Astrocyte (in vitro differentiated cells and primary cell): ENCODE measurements around the gene CD151. TPM values are rescaled to one million over a fixed set of nuclear protein-coding genes. Genes with fewer than 3 reads are reported as not detected.

Source experiments
- DNase-seq: peaks from one replicate; pipeline ENCODE4 v3.0.0-alpha.2; 2010; ENCODE audit warnings: low read depth
- FAIRE-seq: peaks from 2 replicates; lab custom pipeline; 2011; peaks lifted over from hg19 to GRCh38; lab: Jason Lieb, UNC
- H2AFZ ChIP-seq: 2 replicates; pipeline ENCODE4 v1.6.0; 2012; ENCODE audit warnings: low read depth, low read length, inconsistent platforms
- H3K27ac ChIP-seq: 2 replicates; pipeline ENCODE4 v1.5.1; 2011; ENCODE audit warnings: low read depth, low read length, inconsistent platforms
- H3K27me3 ChIP-seq: 2 replicates; pipeline ENCODE4 v1.6.0; 2011; ENCODE audit warnings: low read length, inconsistent platforms; ENCODE audit not compliant: insufficient read depth
- H3K36me3 ChIP-seq: 2 replicates; pipeline ENCODE4 v1.5.1; 2011; ENCODE audit warnings: low read length, inconsistent platforms; ENCODE audit not compliant: insufficient read depth
- H3K4me1 ChIP-seq: 2 replicates; pipeline ENCODE4 v1.5.1; 2011; ENCODE audit warnings: low read length, inconsistent platforms; ENCODE audit not compliant: insufficient read depth
- H3K4me2 ChIP-seq: 2 replicates; pipeline ENCODE4 v1.6.0; 2012; ENCODE audit warnings: low read length, inconsistent platforms
- H3K4me3 ChIP-seq: 2 replicates; pipeline ENCODE4 v1.5.1; 2011; ENCODE audit warnings: low read depth, mild to moderate bottlenecking, low read length, inconsistent platforms; ENCODE audit not compliant: insufficient read depth
- H3K79me2 ChIP-seq: 2 replicates; pipeline ENCODE4 v1.6.0; 2012; ENCODE audit warnings: mild to moderate bottlenecking, low read length, inconsistent platforms; ENCODE audit not compliant: insufficient read depth
- H3K9ac ChIP-seq: 2 replicates; pipeline ENCODE4 v1.6.0; 2012; ENCODE audit warnings: mild to moderate bottlenecking, low read length, inconsistent platforms
- H3K9me3 ChIP-seq: 2 replicates; pipeline ENCODE4 v1.5.1; 2012; ENCODE audit warnings: low read depth, mild to moderate bottlenecking, low read length, inconsistent platforms; ENCODE audit not compliant: insufficient read depth
- H4K20me1 ChIP-seq: 2 replicates; pipeline ENCODE4 v1.6.0; 2012; ENCODE audit warnings: low read length, inconsistent platforms; ENCODE audit not compliant: insufficient read depth
- H3K27ac Mint-ChIP-seq: one replicate; pipeline ENCODE4 v1.8.0; 2021; ENCODE audit warnings: mild to moderate bottlenecking, mixed read lengths; ENCODE audit not compliant: unreplicated experiment
- H3K27me3 Mint-ChIP-seq: one replicate; pipeline ENCODE4 v1.8.0; 2021; ENCODE audit warnings: low read depth, mixed read lengths; ENCODE audit not compliant: unreplicated experiment
- H3K36me3 Mint-ChIP-seq: one replicate; pipeline ENCODE4 v1.8.0; 2021; ENCODE audit warnings: low read depth, mixed read lengths; ENCODE audit not compliant: unreplicated experiment
- H3K4me1 Mint-ChIP-seq: one replicate; pipeline ENCODE4 v1.8.0; 2021; ENCODE audit warnings: low read depth, mixed read lengths; ENCODE audit not compliant: unreplicated experiment
- H3K4me3 Mint-ChIP-seq: one replicate; pipeline ENCODE4 v1.8.0; 2021; ENCODE audit warnings: mild to moderate bottlenecking, moderate library complexity, mixed read lengths; ENCODE audit not compliant: unreplicated experiment
- H3K9me3 Mint-ChIP-seq: one replicate; pipeline ENCODE4 v1.8.0; 2021; ENCODE audit warnings: mild to moderate bottlenecking, mixed read lengths; ENCODE audit not compliant: unreplicated experiment
- EZH2 ChIP-seq: IDR thresholded peaks from 2 replicates; pipeline ENCODE4 v1.6.1; 2012; ENCODE audit warnings: mild to moderate bottlenecking, low read length, inconsistent platforms; ENCODE audit not compliant: insufficient read depth
- total RNA-seq: library from RNA; stranded (reverse); gene quantifications from 2 replicates; pipeline ENCODE4 v1.2.1, GENCODE V29; 2021
- TF ChIP-seq, protein P1 (sequence below): IDR thresholded peaks from 2 replicates; pipeline ENCODE4 v1.5.1; 2011; ENCODE audit warnings: low read depth, mild to moderate bottlenecking, inconsistent platforms, low read length, moderate library complexity; ENCODE audit not compliant: insufficient read depth

Gene CD151
- total RNA-seq, 1 donor from 2014 or later = 421 TPM

DNA sequence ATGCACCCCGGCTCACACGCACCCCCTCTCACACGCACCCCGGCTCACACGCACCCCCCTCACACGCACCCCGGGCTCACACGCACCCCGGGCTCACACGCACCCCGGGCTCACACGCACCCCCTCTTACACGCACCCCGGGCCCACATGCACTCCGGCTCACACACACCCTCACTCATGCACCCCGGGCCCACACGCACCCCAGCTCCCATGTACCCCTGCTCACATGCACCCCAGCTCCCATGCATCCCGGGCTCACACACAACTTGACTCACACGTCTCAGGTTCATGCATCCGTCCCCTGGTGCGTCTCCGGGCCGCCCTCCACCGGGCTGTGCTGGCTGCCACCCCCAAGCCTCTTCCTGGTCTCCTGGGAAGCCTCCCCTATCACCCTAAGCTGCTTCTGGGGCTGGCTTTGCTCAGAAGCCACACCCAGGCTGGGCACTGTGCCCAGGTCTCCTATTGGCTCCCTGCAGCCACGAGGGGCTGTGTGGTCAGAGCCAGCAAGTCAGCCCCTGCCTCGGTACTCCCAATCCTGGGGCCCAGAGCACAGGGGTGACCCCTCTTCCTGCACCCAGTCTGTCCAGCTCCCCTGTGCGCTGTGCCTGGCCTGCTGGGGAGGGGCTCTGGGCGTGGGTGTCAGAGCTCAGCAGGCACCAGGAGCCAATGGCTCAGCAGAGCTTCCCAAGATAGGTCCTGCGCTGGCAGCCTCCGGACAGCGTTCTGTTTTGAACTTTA is 26.8 kb downstream of the CD151 start:
- Mint-ChIP-seq H3K36me3 (no peaks in the 10 kb centered on the region), H3K4me1 (peaks cover 3% of the 10 kb centered on the region), H3K27ac (no peak overlapping the region), H3K9me3 (no peaks in the 10 kb centered on the region), H3K4me3 (no peak overlapping the region), H3K27me3 (no peaks in the 10 kb centered on the region)
- H3K9ac ChIP-seq = no peak overlapping the region
- DNase-seq (peak; percentile 62), FAIRE-seq (no peak)
- TF ChIP-seq, protein P1, sequence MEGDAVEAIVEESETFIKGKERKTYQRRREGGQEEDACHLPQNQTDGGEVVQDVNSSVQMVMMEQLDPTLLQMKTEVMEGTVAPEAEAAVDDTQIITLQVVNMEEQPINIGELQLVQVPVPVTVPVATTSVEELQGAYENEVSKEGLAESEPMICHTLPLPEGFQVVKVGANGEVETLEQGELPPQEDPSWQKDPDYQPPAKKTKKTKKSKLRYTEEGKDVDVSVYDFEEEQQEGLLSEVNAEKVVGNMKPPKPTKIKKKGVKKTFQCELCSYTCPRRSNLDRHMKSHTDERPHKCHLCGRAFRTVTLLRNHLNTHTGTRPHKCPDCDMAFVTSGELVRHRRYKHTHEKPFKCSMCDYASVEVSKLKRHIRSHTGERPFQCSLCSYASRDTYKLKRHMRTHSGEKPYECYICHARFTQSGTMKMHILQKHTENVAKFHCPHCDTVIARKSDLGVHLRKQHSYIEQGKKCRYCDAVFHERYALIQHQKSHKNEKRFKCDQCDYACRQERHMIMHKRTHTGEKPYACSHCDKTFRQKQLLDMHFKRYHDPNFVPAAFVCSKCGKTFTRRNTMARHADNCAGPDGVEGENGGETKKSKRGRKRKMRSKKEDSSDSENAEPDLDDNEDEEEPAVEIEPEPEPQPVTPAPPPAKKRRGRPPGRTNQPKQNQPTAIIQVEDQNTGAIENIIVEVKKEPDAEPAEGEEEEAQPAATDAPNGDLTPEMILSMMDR = no peak
- no peak for TF ChIP-seq EZH2
- H3K9me3 ChIP-seq = no peaks in the 10 kb centered on the region
- H3K27ac ChIP-seq = no peak overlapping the region
- H3K79me2 ChIP-seq = no peaks in the 10 kb centered on the region
- H2AFZ ChIP-seq = no peak overlapping the region
- H3K4me2 ChIP-seq = peak overlapping the region; percentile 64
- peaks cover 57% of the 10 kb centered on the region for H4K20me1 ChIP-seq
- no peaks in the 10 kb centered on the region for H3K36me3 ChIP-seq
- H3K4me3 ChIP-seq = no peak overlapping the region
- H3K4me1 ChIP-seq = peaks cover 17% of the 10 kb centered on the region
- H3K27me3 ChIP-seq = no peaks in the 10 kb centered on the region

DNA sequence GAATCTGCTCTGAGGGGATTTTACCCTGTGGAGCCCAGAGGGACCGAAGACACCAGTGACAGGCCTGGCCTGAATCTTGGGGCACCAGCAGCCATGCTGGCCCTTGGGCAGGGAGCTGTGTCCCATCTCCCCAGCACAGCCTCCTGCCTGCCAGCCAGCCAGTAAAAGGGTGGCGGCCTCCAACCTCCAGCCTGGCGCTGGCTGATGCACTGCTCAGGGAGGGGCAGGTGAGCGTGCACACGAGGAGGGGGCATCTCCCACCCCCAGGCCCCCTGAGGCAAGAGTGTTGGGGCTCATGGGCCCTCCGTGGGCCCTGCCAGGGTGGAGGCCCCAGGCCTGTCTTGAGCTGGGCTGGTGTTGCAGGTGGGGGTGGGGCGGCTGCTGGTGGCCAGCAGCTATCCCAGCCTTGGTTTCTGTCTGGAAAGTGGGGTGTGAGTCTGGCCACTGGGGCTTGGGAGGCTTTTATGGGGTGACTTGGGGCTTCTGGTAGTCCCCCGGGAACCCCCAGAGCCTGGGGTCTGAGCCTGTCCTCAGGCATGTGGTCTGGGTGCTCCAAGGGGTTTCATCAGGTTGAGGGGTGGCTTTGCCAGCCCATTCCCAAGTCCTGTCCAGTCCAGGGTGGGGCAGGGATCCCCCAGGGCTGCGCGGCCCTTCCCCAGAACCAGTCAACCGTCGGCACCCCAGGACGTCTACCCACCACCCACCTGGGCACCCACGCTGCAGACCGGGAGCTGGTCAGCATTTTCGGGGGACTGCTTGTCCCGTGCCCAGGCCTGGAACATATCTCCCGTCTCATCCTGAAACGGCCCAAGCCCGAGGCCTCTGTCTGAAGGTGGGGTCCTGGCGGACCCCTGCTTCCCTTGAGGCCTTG is 27.7 kb downstream of the CD151 start:
- no peaks in the 10 kb centered on the region for H3K79me2 ChIP-seq
- no peak overlapping the region for H2AFZ ChIP-seq
- Mint-ChIP-seq H3K27me3 (no peaks in the 10 kb centered on the region), H3K4me3 (no peak overlapping the region), H3K4me1 (peaks cover 3% of the 10 kb centered on the region), H3K9me3 (no peaks in the 10 kb centered on the region), H3K27ac (no peak overlapping the region), H3K36me3 (no peaks in the 10 kb centered on the region)
- H3K36me3 ChIP-seq = no peaks in the 10 kb centered on the region
- DNase-seq (no peak), FAIRE-seq (no peak)
- no peak overlapping the region for H3K27ac ChIP-seq
- no peak for TF ChIP-seq EZH2
- TF ChIP-seq, protein P1 = no peak
- H3K4me3 ChIP-seq = no peak overlapping the region
- peak overlapping the region; percentile 64 for H3K4me2 ChIP-seq
- no peak overlapping the region for H3K9ac ChIP-seq
- H3K4me1 ChIP-seq = peaks cover 17% of the 10 kb centered on the region
- no peaks in the 10 kb centered on the region for H3K9me3 ChIP-seq
- no peaks in the 10 kb centered on the region for H3K27me3 ChIP-seq
- H4K20me1 ChIP-seq = peaks cover 48% of the 10 kb centered on the region
